BJ (cell line): Measurements from ENCODE around the gene TBCA. TPM values are rescaled to one million over a fixed set of nuclear protein-coding genes. Genes with fewer than 3 reads are reported as not detected.

Experiments
- CTCF ChIA-PET: fragments of 350-600 bp; formaldehyde crosslinking; extraction: SDS; loops from one replicate; lab custom pipeline; 2021; ENCODE audit warnings: antibody characterized with exemption, inconsistent platforms; lab: Yijun Ruan, JAX
- POLR2A ChIA-PET: fragments of 300-600 bp; sonication (Branson Sonifier 250); formaldehyde crosslinking; extraction: SDS; loops from one replicate; lab custom pipeline; 2021; ENCODE audit warnings: antibody characterized with exemption; lab: Charles Lee
- DNase-seq: peaks from one replicate; pipeline ENCODE4 v3.0.0-alpha.2; 2011; ENCODE audit warnings: low read depth
- H3K27me3 ChIP-seq: 2 replicates; pipeline ENCODE4 v1.6.0; 2011; ENCODE audit warnings: low read length; ENCODE audit not compliant: control insufficient read depth, insufficient read depth
- H3K36me3 ChIP-seq: 2 replicates; pipeline ENCODE4 v1.5.1; 2011; ENCODE audit warnings: low read length; ENCODE audit not compliant: control insufficient read depth, insufficient read depth
- H3K4me3 ChIP-seq: 2 replicates; pipeline ENCODE4 v1.5.1; 2011; ENCODE audit warnings: low read depth, mild to moderate bottlenecking, control low read depth, low read length
- CTCF ChIP-seq: IDR thresholded peaks from 2 replicates; pipeline ENCODE4 v1.5.1; 2011; ENCODE audit warnings: low read depth, mild to moderate bottlenecking, control low read depth, inconsistent platforms, low read length, moderate library complexity; ENCODE audit not compliant: insufficient read depth
- polyA plus RNA-seq: library from polyadenylated mRNA; depleted of rRNA; stranded (reverse); fragments of >200 nt; gene quantifications from 2 replicates; pipeline ENCODE4 v1.2.3, GENCODE V29; 2011

TBCA gene
- polyA plus RNA-seq, 1 experiment, result 41.7 TPM

GRCh38 chr5:77791926-77792325 is 15.8 kb upstream of the TBCA start:
- ChIA-PET POLR2A (no interaction called here), CTCF (no interaction called here)
- TF ChIP-seq CTCF, result no peak
- no peak for DNase-seq
- H3K4me3 ChIP-seq, result no peak overlapping the region
- H3K27me3 ChIP-seq, result peaks cover 2% of the 10 kb centered on the region; the same call in 1 of the 2 replicates
- H3K36me3 ChIP-seq, result no peaks in the 10 kb centered on the region

- ChIA-PET POLR2A (no interaction called here), CTCF (no interaction called here)
- H3K36me3 ChIP-seq, result no peaks in the 10 kb centered on the region
- TF ChIP-seq CTCF, result no peak
- peaks cover 2% of the 10 kb centered on the region; the same call in 1 of the 2 replicates for H3K27me3 ChIP-seq
- no peak for DNase-seq
- no peak overlapping the region for H3K4me3 ChIP-seq
These were observed 15.2 kb upstream of the TBCA start for GRCh38 chr5:77791356-77791755.

- no peak for DNase-seq
- ChIA-PET CTCF (no interaction called here), POLR2A (no interaction called here)
- Histone ChIP-seq H3K36me3 (no peaks in the 10 kb centered on the region), H3K4me3 (no peak overlapping the region), H3K27me3 (peaks cover 2% of the 10 kb centered on the region; the same call in 1 of the 2 replicates)
- TF ChIP-seq CTCF, result no peak
These were observed 9.1 kb upstream of the TBCA start for GRCh38 chr5:77785229-77785628.

DNA sequence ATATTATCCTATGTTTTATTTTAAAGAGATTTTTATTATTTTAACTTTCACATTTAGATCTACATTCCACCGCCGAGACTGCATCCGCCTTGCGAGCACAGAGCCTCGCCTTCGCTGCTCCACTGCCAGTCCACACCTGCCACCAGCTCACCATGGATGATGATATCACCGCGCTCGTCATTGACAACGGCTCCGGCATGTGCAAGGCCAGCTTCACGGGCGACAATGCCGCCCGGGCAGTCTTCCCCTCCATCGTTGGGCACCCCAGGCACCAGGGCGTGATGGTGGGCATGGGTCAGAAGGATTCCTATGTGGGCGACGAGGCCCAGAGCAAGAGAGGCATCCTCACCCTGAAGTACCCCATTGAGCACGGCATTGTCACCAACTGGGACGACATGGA is 8.6 kb upstream of the TBCA start:
- no peak for TF ChIP-seq CTCF
- no peak for DNase-seq
- H3K27me3 ChIP-seq, result peaks cover 2% of the 10 kb centered on the region; the same call in 1 of the 2 replicates
- ChIA-PET CTCF (no interaction called here), POLR2A (no interaction called here)
- no peaks in the 10 kb centered on the region for H3K36me3 ChIP-seq
- no peak overlapping the region for H3K4me3 ChIP-seq

DNA sequence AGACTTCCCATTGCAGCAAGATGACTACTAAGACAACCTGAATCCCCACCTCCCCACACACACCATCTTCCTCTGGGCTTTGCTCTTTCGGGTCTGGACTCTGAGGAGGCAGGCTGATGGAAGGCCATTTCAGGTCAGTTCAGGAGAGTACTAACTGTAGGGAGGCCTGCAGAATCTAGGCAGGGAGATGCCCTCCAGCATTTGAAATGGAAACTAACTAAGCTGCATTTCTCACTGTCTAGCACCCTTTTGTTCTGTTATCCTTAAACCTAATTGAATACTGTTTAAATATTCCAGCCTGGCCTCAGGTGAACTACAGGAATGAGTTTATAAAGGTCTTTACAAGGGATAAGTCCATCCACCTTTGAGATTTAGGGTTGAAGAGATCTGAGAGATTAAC is 4.9 kb upstream of the TBCA start:
- DNase-seq, result no peak
- no peaks in the 10 kb centered on the region for H3K36me3 ChIP-seq
- ChIA-PET POLR2A (no interaction called here), CTCF (no interaction called here)
- H3K27me3 ChIP-seq, result peaks cover 2% of the 10 kb centered on the region; the same call in 1 of the 2 replicates
- no peak overlapping the region for H3K4me3 ChIP-seq
- TF ChIP-seq CTCF, result no peak
